K562 (cell line): Measurements from ENCODE around the gene INPP4B. TPM values are rescaled to one million over a fixed set of nuclear protein-coding genes. Genes with fewer than 3 reads are reported as not detected.

Source experiments
- ATAC-seq: fragments of 200-7000 bp; cut with Tn5 transposase; 3 replicates; pipeline ENCODE4 v1.9.1; 2020; ENCODE audit warnings: moderate library complexity
- BruUV-seq: library from RNA; stranded (reverse); fragments of 400-500 nt; replicated peaks from 2 replicates; lab custom pipeline; 2021; lab: Mats Ljungman, UMichigan
- CTCF ChIA-PET: fragments of 300-600 bp; formaldehyde crosslinking; extraction: SDS; loops from one replicate; lab custom pipeline; 2021; ENCODE audit warnings: low intra/inter-chr PET ratio; lab: Yijun Ruan, JAX
- POLR2A ChIA-PET: fragments of 300-600, 350-650 bp; sonication (Branson Sonifier 250); formaldehyde crosslinking; extraction: SDS; loops from one replicate; lab custom pipeline; 2021; ENCODE audit warnings: antibody characterized with exemption, inconsistent platforms; lab: Yijun Ruan, JAX
- DNase-seq, 4 experiments: peaks; one replicate each; pipeline versions ENCODE4 v3.0.0 to v3.0.0-alpha.2; 2011 to 2018; ENCODE audit warnings: low spot score in 3 of 4, mixed read lengths in 3 of 4; ENCODE audit errors: extremely low read depth in 1 of 4
- FAIRE-seq: peaks from 2 replicates; lab custom pipeline; 2011; peaks lifted over from hg19 to GRCh38; lab: Jason Lieb, UNC
- H2AFZ ChIP-seq: 2 replicates; pipeline ENCODE4 v1.6.0; 2011; ENCODE audit warnings: low read depth, low read length, control low read depth, inconsistent platforms
- H3K27ac ChIP-seq: fragments of 200-600 bp; 3 replicates; pipeline ENCODE4 v1.8.0; 2011; ENCODE audit warnings: low read depth, mild to moderate bottlenecking, control low read depth, inconsistent platforms, low read length, moderate library complexity, mixed read lengths; ENCODE audit errors: extremely low read depth
- H3K27me3 ChIP-seq, 2 experiments: fragments of 300-600 bp in 1 of 2; 2 replicates in 1 of 2; 3 replicates in 1 of 2; pipeline versions ENCODE4 v1.6.0 to v1.8.0; 2011; ENCODE audit warnings: inconsistent platforms in 2 of 2, low read length in 2 of 2, mild to moderate bottlenecking in 1 of 2, mixed read lengths in 1 of 2, moderate library complexity in 1 of 2; ENCODE audit not compliant: control insufficient read depth in 2 of 2, insufficient read depth in 2 of 2
- H3K36me3 ChIP-seq: fragments of 300-600 bp; 3 replicates; pipeline ENCODE4 v1.8.0; 2011; ENCODE audit warnings: mild to moderate bottlenecking, low read length, inconsistent platforms; ENCODE audit not compliant: control insufficient read depth, insufficient read depth
- H3K4me1 ChIP-seq, 2 experiments: fragments of 200-600 bp in 1 of 2; replicated peaks in 1 of 2; 2 replicates in 1 of 2; 3 replicates in 1 of 2; pipeline versions ENCODE4 v1.5.1 to v1.8.0; 2011; ENCODE audit warnings: inconsistent platforms in 2 of 2, low read length in 2 of 2, mild to moderate bottlenecking in 1 of 2, mixed read lengths in 1 of 2, moderate library complexity in 1 of 2; ENCODE audit not compliant: control insufficient read depth in 2 of 2, insufficient read depth in 2 of 2
- H3K4me2 ChIP-seq: 2 replicates; pipeline ENCODE4 v1.6.1; 2011; ENCODE audit warnings: low read length, control low read depth, inconsistent platforms, mixed read lengths; ENCODE audit not compliant: insufficient read depth
- H3K4me3 ChIP-seq: fragments of 200-600 bp; sonication (generic), shearing (Covaris generic); 2 replicates; pipeline ENCODE4 v1.5.1; 2016; ENCODE audit warnings: control low read depth, inconsistent platforms
- H3K79me2 ChIP-seq: fragments of 200-600 bp; 3 replicates; pipeline ENCODE4 v1.8.0; 2011; ENCODE audit warnings: low read length, inconsistent platforms; ENCODE audit not compliant: control insufficient read depth, insufficient read depth
- H3K9ac ChIP-seq, 2 experiments: 2 replicates each; pipeline versions ENCODE4 v1.6.0 to v1.6.1; 2011; ENCODE audit warnings: low read depth in 2 of 2, low read length in 2 of 2, control low read depth in 1 of 2, inconsistent platforms in 1 of 2, mild to moderate bottlenecking in 1 of 2, mixed read lengths in 1 of 2; ENCODE audit not compliant: insufficient read depth in 1 of 2
- H3K9me1 ChIP-seq: one replicate; pipeline ENCODE4 v1.6.0; 2011; ENCODE audit warnings: inconsistent platforms, mild to moderate bottlenecking, low read length, moderate library complexity; ENCODE audit not compliant: control insufficient read depth, insufficient read depth
- H3K9me3 ChIP-seq: replicated peaks from 2 replicates; pipeline ENCODE4 v1.5.1; 2011; ENCODE audit warnings: low read depth, low read length, inconsistent platforms; ENCODE audit not compliant: control insufficient read depth, insufficient read depth
- H4K20me1 ChIP-seq: replicated peaks from 2 replicates; pipeline ENCODE4 v1.6.1; 2011; ENCODE audit warnings: low read length, inconsistent platforms, mixed read lengths; ENCODE audit not compliant: control insufficient read depth, insufficient read depth
- E2F8 ChIP-seq: fragments of 450-650 bp; IDR thresholded peaks from 2 replicates; pipeline ENCODE4 v1.7.1; 2018; ENCODE audit warnings: mild to moderate bottlenecking, low read depth; ENCODE audit not compliant: partially characterized antibody
- MCM2 ChIP-seq: fragments of 450-650 bp; IDR thresholded peaks from 2 replicates; pipeline ENCODE4 v1.6.1; 2017; ENCODE audit warnings: low read depth, mild to moderate bottlenecking
- PYGO2 ChIP-seq: fragments of 450-650 bp; IDR thresholded peaks from 2 replicates; pipeline ENCODE4 v1.6.1; 2016; ENCODE audit warnings: mild to moderate bottlenecking, missing genetic modification characterization, moderate library complexity, missing compliant biosample characterization
- RAD21 ChIP-seq, 2 experiments: fragments of 250-450 bp in 1 of 2; fragments of 450-650 bp in 1 of 2; sonication (Bioruptor Pico) in 1 of 2; formaldehyde crosslinking in 1 of 2; IDR thresholded peaks in 1 of 2; conservative IDR thresholded peaks in 1 of 2; 2 replicates each; pipeline versions ENCODE4 v1.4.0 to v1.8.0; 2020 to 2022; ENCODE audit warnings: mild to moderate bottlenecking in 2 of 2, moderate library complexity in 1 of 2
- RNF2 ChIP-seq: sonication (generic); IDR thresholded peaks from 2 replicates; pipeline ENCODE4 v1.6.1; 2016
- XRCC3 ChIP-seq: fragments of 450-650 bp; IDR thresholded peaks from 2 replicates; pipeline ENCODE4 v1.6.1; 2017; ENCODE audit warnings: mild to moderate bottlenecking, moderate library complexity
- ZZZ3 ChIP-seq: fragments of 450-650 bp; IDR thresholded peaks from 2 replicates; pipeline ENCODE4 v1.6.1; 2016; ENCODE audit warnings: antibody characterized with exemption, mild to moderate bottlenecking, moderate library complexity
- WGBS: fragments of 100-300 bp; shearing (Covaris generic); methylation state at CpG from one replicate; pipeline ENCODE4 v1.1.6; 2016; ENCODE audit warnings: low coverage, mixed read lengths; ENCODE audit not compliant: insufficient coverage; ENCODE audit errors: missing lambda C conversion rate; 5-methylcytosine and 5-hydroxymethylcytosine counted together
- in situ Hi-C: fragments of 300-500 bp; cut with MboI; formaldehyde crosslinking; loops from 4 replicates; pipeline ENCODE4 v1.15.0; 2018; ENCODE audit warnings: inconsistent platforms, mixed read lengths
- intact Hi-C: fragments of 100-400 bp; cut with micrococcal nuclease; formaldehyde crosslinking; loops from 2 replicates; pipeline ENCODE4 v1.14.2; 2022
- polyA plus RNA-seq, 8 experiments: library from polyadenylated mRNA; depleted of rRNA in 4 of 8; stranded (reverse) in 5 of 8; unstranded in 3 of 8; fragments of >200 nt; fragmentation: Nextera tagmentation in 2 of 8; fragmentation: Illumina TruSeq in 1 of 8; extraction: Ambion mirVana in 2 of 8; extraction: Trizol in 1 of 8; gene quantifications; 2 replicates each; pipeline versions ENCODE4 v1.2.1 to v1.2.3, GENCODE V29; 2011 to 2014; ENCODE audit warnings: inconsistent platforms in 1 of 8, missing spikeins in 1 of 8
- total RNA-seq, 7 experiments: library from RNA; depleted of rRNA in 6 of 7; stranded (reverse); fragments of >200 nt in 6 of 7; fragmentation: Illumina TruSeq in 2 of 7; extraction: Trizol in 2 of 7; gene quantifications; 2 replicates each; pipeline versions ENCODE4 v1.2.1 to v1.2.3, GENCODE V29; 2011 to 2021; ENCODE audit warnings: low replicate concordance in 1 of 7
- TF ChIP-seq, protein P1 (sequence below): fragments of 250-450 bp; sonication (Bioruptor Pico); IDR thresholded peaks from 2 replicates; pipeline ENCODE4 v1.5.0; 2021

The INPP4B gene
- total and polyA plus RNA-seq, 9 of the 15 experiments (the other 6 are each of a cell fraction or from before 2014, with no cell fraction given), result 0.04 to 0.11 TPM; not detected in 7

GRCh38 chr4:142551517-142552305, 294.4 kb downstream of the INPP4B start (continued):
- TF ChIP-seq, protein P1, sequence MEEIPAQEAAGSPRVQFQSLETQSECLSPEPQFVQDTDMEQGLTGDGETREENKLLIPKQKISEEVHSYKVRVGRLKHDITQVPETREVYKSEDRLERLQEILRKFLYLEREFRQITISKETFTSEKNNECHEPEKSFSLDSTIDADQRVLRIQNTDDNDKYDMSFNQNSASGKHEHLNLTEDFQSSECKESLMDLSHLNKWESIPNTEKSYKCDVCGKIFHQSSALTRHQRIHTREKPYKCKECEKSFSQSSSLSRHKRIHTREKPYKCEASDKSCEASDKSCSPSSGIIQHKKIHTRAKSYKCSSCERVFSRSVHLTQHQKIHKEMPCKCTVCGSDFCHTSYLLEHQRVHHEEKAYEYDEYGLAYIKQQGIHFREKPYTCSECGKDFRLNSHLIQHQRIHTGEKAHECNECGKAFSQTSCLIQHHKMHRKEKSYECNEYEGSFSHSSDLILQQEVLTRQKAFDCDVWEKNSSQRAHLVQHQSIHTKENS (CRISPR knock-in tag), result no peak
- no peak for TF ChIP-seq XRCC3

DNA sequence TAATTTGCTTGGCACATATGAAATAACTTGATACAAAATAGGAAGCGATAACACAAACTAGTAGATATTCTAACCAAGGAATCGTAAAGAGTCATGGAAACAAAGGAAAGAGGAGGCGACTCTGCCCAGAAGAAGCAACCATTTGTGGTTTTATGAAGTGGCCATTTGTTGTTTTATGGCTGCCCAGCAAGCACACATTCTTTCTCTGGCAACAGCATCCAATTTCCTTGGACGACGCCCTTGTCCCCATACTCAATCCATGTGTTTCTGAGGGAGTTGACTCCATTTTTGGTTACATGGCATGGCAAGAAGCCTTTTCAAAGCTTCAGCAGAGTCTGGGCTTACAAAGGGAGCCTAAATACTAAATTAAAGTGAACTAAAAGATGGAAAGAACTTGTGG, 295.1 kb downstream of the INPP4B start:
- H3K27me3 ChIP-seq, result no peaks in the 10 kb centered on the region
- no peaks in the 10 kb centered on the region for H3K4me1 ChIP-seq
- ATAC-seq (no peak), DNase-seq (no peak), FAIRE-seq (no peak)
- H3K27ac ChIP-seq, result no peak overlapping the region
- intact Hi-C loops (no loop called here), in situ Hi-C loops (no loop called here)
- no peaks in the 10 kb centered on the region for H3K9me3 ChIP-seq
- no peaks in the 10 kb centered on the region for H3K79me2 ChIP-seq
- H3K4me3 ChIP-seq, result no peak overlapping the region
- POLR2A ChIA-PET, result no interaction called here
- CTCF ChIA-PET, result no interaction called here
- no peak for TF ChIP-seq PYGO2 (tag)
- TF ChIP-seq E2F8, result no peak
- no peak for TF ChIP-seq ZZZ3
- no peak for TF ChIP-seq RNF2
- TF ChIP-seq MCM2, result no peak
- no peak for TF ChIP-seq RAD21 (CRISPR knock-in tag; conservative IDR thresholded peaks at IDR 0.05 in 1 of 2, IDR thresholded peaks at IDR 0.05 in 1 of 2)
- BruUV-seq, result no TSS peak
- H2AFZ ChIP-seq, result no peak overlapping the region
- no peaks in the 10 kb centered on the region for H3K36me3 ChIP-seq
- 3% methylated on average over 5 of the region's 5 CpGs for WGBS
- H3K4me2 ChIP-seq, result no peak overlapping the region
- no peaks in the 10 kb centered on the region for H4K20me1 ChIP-seq
- no peaks in the 10 kb centered on the region for H3K9me1 ChIP-seq
- no peak overlapping the region for H3K9ac ChIP-seq
